Measurements from ENCODE around the gene SBF2. TPM values are rescaled to one million over a fixed set of nuclear protein-coding genes. Genes with fewer than 3 reads are reported as not detected.
"Not testable (repeated sequence)": the region's sequence is repeated elsewhere in the genome, so short reads cannot be mapped to it uniquely, and the experiment has no call there.

SBF2 gene
- total RNA-seq, 1 donor from 2014 or later: 26.2 TPM

DNA sequence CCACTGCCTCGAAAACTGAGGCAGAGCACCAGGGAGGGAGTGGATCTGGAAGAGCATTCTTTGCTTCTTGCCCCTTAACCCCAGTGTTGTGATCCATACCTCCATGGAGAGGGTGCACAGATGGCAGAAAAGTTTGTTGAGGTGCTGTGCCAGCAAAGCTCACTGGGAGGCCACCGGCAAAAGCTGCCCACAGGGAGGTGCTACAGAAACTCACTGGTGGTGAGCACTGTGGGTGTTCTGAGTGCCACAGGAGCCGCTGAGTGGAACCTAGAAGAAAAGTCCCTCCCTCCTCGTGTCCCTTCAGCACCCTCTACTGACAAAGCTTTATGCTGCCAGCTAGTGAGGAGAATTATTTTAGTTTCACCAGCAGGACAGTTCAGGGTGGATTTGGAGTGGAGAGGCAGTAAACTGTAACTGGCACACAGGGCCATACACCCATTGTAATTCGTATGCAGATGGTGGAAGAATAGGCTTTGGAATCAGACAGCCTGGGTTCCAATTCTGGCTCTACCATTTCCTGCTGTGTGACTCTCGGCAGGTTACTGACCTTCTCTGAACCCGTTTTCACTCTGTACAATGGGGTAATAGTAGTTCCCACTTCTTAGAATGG, 545.6 kb downstream of the SBF2 start:
- no peak overlapping the region for H3K4me3 ChIP-seq (ENCODE audit: low read depth, low read length)
- TF ChIP-seq, protein P1, sequence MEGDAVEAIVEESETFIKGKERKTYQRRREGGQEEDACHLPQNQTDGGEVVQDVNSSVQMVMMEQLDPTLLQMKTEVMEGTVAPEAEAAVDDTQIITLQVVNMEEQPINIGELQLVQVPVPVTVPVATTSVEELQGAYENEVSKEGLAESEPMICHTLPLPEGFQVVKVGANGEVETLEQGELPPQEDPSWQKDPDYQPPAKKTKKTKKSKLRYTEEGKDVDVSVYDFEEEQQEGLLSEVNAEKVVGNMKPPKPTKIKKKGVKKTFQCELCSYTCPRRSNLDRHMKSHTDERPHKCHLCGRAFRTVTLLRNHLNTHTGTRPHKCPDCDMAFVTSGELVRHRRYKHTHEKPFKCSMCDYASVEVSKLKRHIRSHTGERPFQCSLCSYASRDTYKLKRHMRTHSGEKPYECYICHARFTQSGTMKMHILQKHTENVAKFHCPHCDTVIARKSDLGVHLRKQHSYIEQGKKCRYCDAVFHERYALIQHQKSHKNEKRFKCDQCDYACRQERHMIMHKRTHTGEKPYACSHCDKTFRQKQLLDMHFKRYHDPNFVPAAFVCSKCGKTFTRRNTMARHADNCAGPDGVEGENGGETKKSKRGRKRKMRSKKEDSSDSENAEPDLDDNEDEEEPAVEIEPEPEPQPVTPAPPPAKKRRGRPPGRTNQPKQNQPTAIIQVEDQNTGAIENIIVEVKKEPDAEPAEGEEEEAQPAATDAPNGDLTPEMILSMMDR (conservative IDR thresholded peaks at IDR 0.05; ENCODE audit: low read depth, low read length): peak; percentile 94
- peak; percentile 62 for DNase-seq (ENCODE audit: low read depth)

GRCh38 chr11:9747828-9748227, 546.2 kb downstream of the SBF2 start:
- no peak for DNase-seq (ENCODE audit: low read depth)
- TF ChIP-seq, protein P1 (conservative IDR thresholded peaks at IDR 0.05; ENCODE audit: low read depth, low read length): no peak
- H3K4me3 ChIP-seq (ENCODE audit: low read depth, low read length): no peak overlapping the region

DNA sequence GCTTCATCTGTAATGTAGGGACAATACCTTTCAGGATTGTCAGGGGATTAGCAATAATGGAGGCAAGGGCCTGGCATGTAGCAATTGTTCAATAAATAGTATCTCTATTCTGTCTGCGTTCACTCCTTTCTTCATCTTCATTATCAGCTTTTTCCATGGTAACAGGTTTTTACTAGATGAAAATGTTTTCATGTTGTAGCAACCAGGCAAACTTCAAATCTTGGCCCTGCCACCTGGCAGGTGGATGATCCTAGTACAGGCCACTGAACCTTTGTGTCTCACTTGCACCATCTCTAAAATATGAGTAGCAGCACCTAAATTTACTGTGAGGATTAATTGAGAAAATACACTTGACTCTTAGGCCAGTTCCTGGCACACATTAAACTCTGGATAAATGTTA, 546.8 kb downstream of the SBF2 start:
- H3K4me3 ChIP-seq (ENCODE audit: low read depth, low read length): no peak overlapping the region
- no peak for DNase-seq (ENCODE audit: low read depth)
- TF ChIP-seq, protein P1 (conservative IDR thresholded peaks at IDR 0.05; ENCODE audit: low read depth, low read length): no peak

GRCh38 chr11:9745411-9746211, 548.4 kb downstream of the SBF2 start:
- no peak overlapping the region for H3K4me3 ChIP-seq (ENCODE audit: low read depth, low read length)
- TF ChIP-seq, protein P1 (conservative IDR thresholded peaks at IDR 0.05; ENCODE audit: low read depth, low read length): no peak
- DNase-seq (ENCODE audit: low read depth): no peak

DNA sequence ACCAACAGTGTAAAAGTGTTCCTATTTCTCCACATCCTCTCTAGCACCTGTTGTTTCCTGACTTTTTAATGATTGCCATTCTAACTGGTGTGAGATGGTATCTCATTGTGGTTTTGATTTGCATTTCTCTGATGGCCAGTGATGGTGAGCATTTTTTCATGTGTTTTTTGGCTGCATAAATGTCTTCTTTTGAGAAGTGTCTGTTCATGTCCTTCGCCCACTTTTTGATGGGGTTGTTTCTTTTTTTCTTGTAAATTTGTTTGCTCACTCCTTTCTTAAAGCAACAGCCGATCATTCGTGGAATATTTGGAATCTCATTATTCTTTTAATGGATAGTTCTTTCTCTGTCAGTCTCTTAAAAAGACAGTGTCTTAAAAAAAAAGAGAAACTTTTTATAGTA, 550.5 kb downstream of the SBF2 start:
- H3K4me3 ChIP-seq (ENCODE audit: low read depth, low read length); DNase-seq (ENCODE audit: low read depth): not testable (repeated sequence)

DNA sequence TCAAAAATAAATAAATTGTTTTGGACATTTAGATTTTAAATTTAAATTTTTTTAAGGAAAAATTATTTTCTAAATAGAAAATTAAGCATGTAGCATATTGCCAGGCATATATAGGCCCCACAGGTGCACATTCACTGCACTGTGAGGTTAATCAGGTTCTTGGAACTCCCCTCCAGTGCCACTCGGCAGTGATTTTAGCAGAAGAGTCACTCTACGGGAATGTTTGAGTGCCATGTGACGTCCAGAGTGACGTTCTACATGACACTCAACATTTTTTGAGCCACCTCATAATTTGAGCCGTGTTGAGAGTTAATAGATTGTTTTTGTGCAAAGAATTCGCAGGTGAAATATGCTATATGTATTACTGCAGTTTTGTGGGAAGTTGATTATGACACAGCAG, 552.8 kb downstream of the SBF2 start:
- H3K4me3 ChIP-seq (ENCODE audit: low read depth, low read length): no peak overlapping the region
- TF ChIP-seq, protein P1 (conservative IDR thresholded peaks at IDR 0.05; ENCODE audit: low read depth, low read length): no peak
- no peak for DNase-seq (ENCODE audit: low read depth)

DNA sequence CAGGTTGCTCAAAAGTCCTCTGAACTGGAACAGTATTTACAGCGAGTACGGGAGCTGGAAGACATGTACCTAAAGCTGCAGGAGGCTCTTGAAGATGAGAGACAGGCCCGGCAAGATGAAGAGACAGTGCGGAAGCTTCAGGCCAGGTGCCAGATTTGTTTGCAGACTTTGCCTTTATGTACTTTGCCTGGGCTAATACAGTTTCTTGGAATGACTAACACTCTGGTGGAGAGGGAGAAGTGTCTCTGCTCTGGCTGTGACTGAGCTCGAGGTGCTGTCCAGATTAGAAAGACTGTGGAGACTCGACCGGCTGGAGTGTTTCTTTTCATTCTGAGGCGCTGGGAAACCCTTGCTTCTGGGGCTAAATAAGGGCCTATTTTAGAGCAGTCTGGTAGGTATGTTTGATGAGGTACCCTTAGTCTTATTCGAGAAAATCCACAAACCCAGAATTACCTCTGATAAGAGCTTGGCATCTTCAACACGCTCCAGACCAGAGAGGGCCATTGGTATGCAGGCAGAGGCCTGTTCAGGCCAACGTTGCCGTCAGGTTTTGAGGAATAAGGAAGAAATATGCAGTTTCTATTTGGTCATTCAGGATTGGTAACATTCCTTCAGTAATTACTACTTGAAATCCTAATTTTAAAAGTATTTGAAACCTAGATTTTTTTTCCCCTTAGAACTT, 553.7 kb downstream of the SBF2 start:
- TF ChIP-seq, protein P1 (conservative IDR thresholded peaks at IDR 0.05; ENCODE audit: low read depth, low read length): no peak
- no peak overlapping the region for H3K4me3 ChIP-seq (ENCODE audit: low read depth, low read length)

More for the DNA sequence above, 553.7 kb downstream of the SBF2 start:
- no peak for DNase-seq (ENCODE audit: low read depth)

Measured in epithelial cell of proximal tubule (primary cell).